Hepatocyte (in vitro differentiated cells): ENCODE data around the gene IP6K1. TPM values are rescaled to one million over a fixed set of nuclear protein-coding genes. Genes with fewer than 3 reads are reported as not detected.

Experiments used
- DNase-seq: peaks from one replicate; pipeline ENCODE4 v3.0.0-alpha.2; 2016; ENCODE audit warnings: low spot score
- H2AFZ ChIP-seq: fragments of 200-600 bp; sonication (generic); 2 replicates; pipeline ENCODE4 v1.6.0; 2016; ENCODE audit warnings: antibody characterized with exemption, mild to moderate bottlenecking
- H3K27ac ChIP-seq: fragments of 200-600 bp; sonication (generic); 2 replicates; pipeline ENCODE4 v1.5.1; 2016; ENCODE audit warnings: mild to moderate bottlenecking
- H3K27me3 ChIP-seq: fragments of 200-600 bp; sonication (generic); 2 replicates; pipeline ENCODE4 v1.6.1; 2016
- H3K36me3 ChIP-seq: fragments of 200-600 bp; sonication (generic); replicated peaks from 2 replicates; pipeline ENCODE4 v1.5.1; 2016; ENCODE audit warnings: low read depth; ENCODE audit not compliant: insufficient read depth
- H3K4me1 ChIP-seq: fragments of 200-600 bp; sonication (generic); 2 replicates; pipeline ENCODE4 v1.5.1; 2016; ENCODE audit warnings: mild to moderate bottlenecking, moderate library complexity; ENCODE audit not compliant: insufficient read depth
- H3K4me2 ChIP-seq: fragments of 200-600 bp; sonication (generic); 2 replicates; pipeline ENCODE4 v1.6.0; 2016
- H3K4me3 ChIP-seq: fragments of 200-600 bp; sonication (generic); 2 replicates; pipeline ENCODE4 v1.5.1; 2016; ENCODE audit warnings: mild to moderate bottlenecking
- H3K79me2 ChIP-seq: fragments of 200-600 bp; sonication (generic); 2 replicates; pipeline ENCODE4 v1.6.0; 2017; ENCODE audit warnings: mild to moderate bottlenecking
- H3K9me2 ChIP-seq: fragments of 200-600 bp; sonication (generic); replicated peaks from 2 replicates; pipeline ENCODE4 v1.6.0; 2017; ENCODE audit warnings: mild to moderate bottlenecking; ENCODE audit not compliant: insufficient read depth
- H3K9me3 ChIP-seq: fragments of 200-600 bp; sonication (generic); 2 replicates; pipeline ENCODE4 v1.5.1; 2016; ENCODE audit warnings: low read depth, mild to moderate bottlenecking
- H4K20me1 ChIP-seq: fragments of 200-600 bp; sonication (generic); 2 replicates; pipeline ENCODE4 v1.6.0; 2016; ENCODE audit warnings: mild to moderate bottlenecking; ENCODE audit not compliant: insufficient read depth, poor library complexity, severe bottlenecking
- CTCF ChIP-seq: fragments of 200-600 bp; sonication (generic); IDR thresholded peaks from 2 replicates; pipeline ENCODE4 v1.5.1; 2016; ENCODE audit warnings: antibody characterized with exemption, mild to moderate bottlenecking; ENCODE audit not compliant: poor library complexity
- EZH2 ChIP-seq: fragments of 200-600 bp; sonication (generic); IDR thresholded peaks from 2 replicates; pipeline ENCODE4 v1.6.1; 2016; ENCODE audit warnings: antibody characterized with exemption, mild to moderate bottlenecking, borderline replicate concordance
- EZH2phosphoT487 ChIP-seq: fragments of 200-600 bp; sonication (generic); IDR thresholded peaks from one replicate; pipeline ENCODE4 v1.6.1; 2018; ENCODE audit warnings: antibody characterized with exemption, mild to moderate bottlenecking, low read depth, moderate library complexity; ENCODE audit not compliant: unreplicated experiment, severe bottlenecking
- WGBS: methylation state at CpG from one replicate; pipeline ENCODE4 v1.1.6; 2016; ENCODE audit warnings: low lambda C conversion rate; ENCODE audit errors: missing lambda C conversion rate; 5-methylcytosine and 5-hydroxymethylcytosine counted together
- polyA plus RNA-seq: library from polyadenylated mRNA; unstranded; fragments of >200 nt; fragmentation: Nextera tagmentation; extraction: Ambion mirVana; gene quantifications from 2 replicates; pipeline ENCODE4 v1.2.1, GENCODE V29; 2016
- total RNA-seq: library from RNA; depleted of rRNA; stranded (reverse); fragments of >200 nt; gene quantifications from 2 replicates; pipeline ENCODE4 v1.2.3, GENCODE V29; 2014

IP6K1 gene
- total and polyA plus RNA-seq, 2 experiments from 2014 or later: 21.6 to 32.6 TPM

DNA sequence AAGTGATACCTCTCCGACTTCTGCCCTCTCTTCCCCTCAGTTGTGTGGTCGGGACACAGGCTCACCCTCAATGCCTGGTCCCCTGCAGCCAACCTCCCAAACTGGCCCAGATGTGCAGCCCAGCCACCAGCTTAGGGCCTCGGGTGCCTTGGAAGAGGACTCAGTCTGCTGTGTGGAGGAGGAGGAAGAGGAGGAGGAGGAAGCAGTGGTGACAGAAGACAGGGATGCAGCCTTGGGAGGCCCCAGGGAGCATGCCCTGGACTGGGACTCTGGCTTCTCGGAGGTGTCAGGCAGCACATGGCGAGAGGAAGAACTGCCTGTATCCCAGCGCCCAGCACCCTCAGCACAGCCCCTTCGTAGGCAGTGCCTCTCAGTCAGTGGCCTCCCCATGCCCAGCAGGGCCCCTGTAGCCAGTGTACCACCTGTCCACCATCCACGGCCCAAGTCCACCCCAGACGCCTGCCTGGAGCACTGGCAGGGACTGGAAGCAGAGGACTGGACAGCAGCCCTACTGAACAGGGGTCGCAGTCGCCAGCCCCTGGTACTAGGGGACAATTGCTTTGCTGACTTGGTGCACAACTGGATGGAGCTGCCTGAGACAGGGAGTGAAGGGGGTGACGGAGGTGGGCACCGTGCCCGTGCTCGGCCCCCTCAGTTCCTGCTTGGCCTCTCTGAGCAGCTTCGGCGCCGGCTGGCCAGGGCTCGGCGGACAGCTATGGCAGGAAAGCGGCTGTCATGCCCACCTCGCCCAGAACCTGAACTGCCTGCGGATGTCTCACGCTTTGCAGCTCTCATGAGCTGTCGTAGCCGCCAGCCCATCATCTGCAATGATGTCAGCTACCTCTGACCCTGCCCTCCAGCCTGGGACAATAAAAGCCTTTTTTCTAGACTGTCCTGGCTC lies 18.0 kb upstream of the IP6K1 start:
- TF ChIP-seq CTCF (no peak), EZH2phosphoT487 (no peak), EZH2 (no peak)
- WGBS: 74% methylated on average over 26 of the region's 26 CpGs
- Histone ChIP-seq H3K9me2 (no peaks in the 10 kb centered on the region), H3K27ac (peak overlapping the region; percentile 95), H3K36me3 (no peaks in the 10 kb centered on the region), H3K4me2 (peak overlapping the region; percentile 97), H3K27me3 (peaks cover 13% of the 10 kb centered on the region), H3K4me1 (peaks cover 33% of the 10 kb centered on the region), H3K79me2 (peaks cover 7% of the 10 kb centered on the region), H3K9me3 (no peaks in the 10 kb centered on the region), H2AFZ (no peak overlapping the region), H3K4me3 (peak overlapping the region; percentile 83), H4K20me1 (no peaks in the 10 kb centered on the region)
- DNase-seq: no peak

- H3K79me2 ChIP-seq: peaks cover 7% of the 10 kb centered on the region
- H3K4me2 ChIP-seq: peak overlapping the region; percentile 97
- H3K4me1 ChIP-seq: peaks cover 28% of the 10 kb centered on the region
- H3K36me3 ChIP-seq: no peaks in the 10 kb centered on the region
- DNase-seq: peak; percentile 71
- TF ChIP-seq CTCF (no peak), EZH2phosphoT487 (no peak), EZH2 (no peak)
- no peaks in the 10 kb centered on the region for H3K9me3 ChIP-seq
- H3K27ac ChIP-seq: peak overlapping the region; percentile 95
- H3K27me3 ChIP-seq: peaks cover 13% of the 10 kb centered on the region
- 9% methylated on average over 24 of the region's 41 CpGs for WGBS
- H4K20me1 ChIP-seq: no peaks in the 10 kb centered on the region
- H2AFZ ChIP-seq: peak overlapping the region; percentile 100
- H3K4me3 ChIP-seq: peak overlapping the region; percentile 83
- no peaks in the 10 kb centered on the region for H3K9me2 ChIP-seq
Observed at GRCh38 chr3:49803465-49804140, 17.3 kb upstream of the IP6K1 start.

- H2AFZ ChIP-seq: peak within 1 kb of the TSS; percentile 100
- H3K79me2 ChIP-seq: peaks cover 7% of the 10 kb centered on the region
- H3K27ac ChIP-seq: peak within 1 kb of the TSS; percentile 95
- H3K4me3 ChIP-seq: peak within 1 kb of the TSS; percentile 83
- H3K4me2 ChIP-seq: peak within 1 kb of the TSS; percentile 97
- H3K4me1 ChIP-seq: peaks cover 21% of the 10 kb centered on the region
- DNase-seq: peak; percentile 95
- no peaks in the 10 kb centered on the region for H4K20me1 ChIP-seq
- peaks cover 13% of the 10 kb centered on the region for H3K27me3 ChIP-seq
- no peaks in the 10 kb centered on the region for H3K9me3 ChIP-seq
- TF ChIP-seq EZH2 (no peak), CTCF (peak; percentile 92), EZH2phosphoT487 (no peak)
- H3K36me3 ChIP-seq: no peaks in the 10 kb centered on the region
- 2% methylated on average over 37 of the region's 71 CpGs for WGBS
- H3K9me2 ChIP-seq: no peaks in the 10 kb centered on the region
Observed at GRCh38 chr3:49802719-49803464, 16.6 kb upstream of the IP6K1 start, which contains the start of gene INKA1. INKA1 (plus strand) TSS chr3:49803261; CDS start chr3:49803393, 132 bp downstream.
